Measurements from ENCODE around the gene PLCB3.

Gene PLCB3

DNA sequence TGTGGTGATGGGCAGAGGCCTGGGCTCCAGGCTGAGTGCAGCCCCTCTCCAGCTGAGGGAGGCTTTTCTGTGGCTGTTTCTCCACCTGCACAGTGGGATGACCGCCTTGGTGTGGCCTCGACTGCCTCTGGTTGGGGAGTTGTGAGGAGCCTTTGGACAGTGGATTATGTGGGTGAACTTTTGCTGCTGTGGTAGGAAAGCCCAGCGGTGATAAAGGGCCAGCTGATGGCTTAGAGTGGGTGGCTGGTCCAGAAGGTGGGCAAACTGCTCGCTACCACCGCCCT is 52.6 kb downstream of the PLCB3 start:
- Histone ChIP-seq H3K27ac (ENCODE audit: low read length) (peak overlapping the region; percentile 93), H3K9me3 (ENCODE audit: insufficient read depth, low read length) (no peaks in the 10 kb centered on the region), H3K27me3 (ENCODE audit: low read depth, low read length) (no peaks in the 10 kb centered on the region), H3K4me2 (ENCODE audit: low read length) (peak overlapping the region; percentile 86), H3K79me2 (ENCODE audit: low read length) (peaks cover 26% of the 10 kb centered on the region), H3K4me3 (ENCODE audit: low read length) (peak overlapping the region; percentile 91), H3K4me1 (ENCODE audit: low read length) (peaks cover 22% of the 10 kb centered on the region), H3K9ac (ENCODE audit: low read length) (peak overlapping the region; percentile 98), H4K20me1 (ENCODE audit: insufficient read depth, low read length) (no peaks in the 10 kb centered on the region), H2AFZ (ENCODE audit: low read depth, low read length) (no peak overlapping the region), H3K36me3 (replicated peaks; ENCODE audit: low read depth, low read length) (no peaks in the 10 kb centered on the region)
- no peak for TF ChIP-seq EZH2phosphoT487 (IDR thresholded peaks at IDR 0.05; ENCODE audit: low read depth)
- TF ChIP-seq, protein P1, sequence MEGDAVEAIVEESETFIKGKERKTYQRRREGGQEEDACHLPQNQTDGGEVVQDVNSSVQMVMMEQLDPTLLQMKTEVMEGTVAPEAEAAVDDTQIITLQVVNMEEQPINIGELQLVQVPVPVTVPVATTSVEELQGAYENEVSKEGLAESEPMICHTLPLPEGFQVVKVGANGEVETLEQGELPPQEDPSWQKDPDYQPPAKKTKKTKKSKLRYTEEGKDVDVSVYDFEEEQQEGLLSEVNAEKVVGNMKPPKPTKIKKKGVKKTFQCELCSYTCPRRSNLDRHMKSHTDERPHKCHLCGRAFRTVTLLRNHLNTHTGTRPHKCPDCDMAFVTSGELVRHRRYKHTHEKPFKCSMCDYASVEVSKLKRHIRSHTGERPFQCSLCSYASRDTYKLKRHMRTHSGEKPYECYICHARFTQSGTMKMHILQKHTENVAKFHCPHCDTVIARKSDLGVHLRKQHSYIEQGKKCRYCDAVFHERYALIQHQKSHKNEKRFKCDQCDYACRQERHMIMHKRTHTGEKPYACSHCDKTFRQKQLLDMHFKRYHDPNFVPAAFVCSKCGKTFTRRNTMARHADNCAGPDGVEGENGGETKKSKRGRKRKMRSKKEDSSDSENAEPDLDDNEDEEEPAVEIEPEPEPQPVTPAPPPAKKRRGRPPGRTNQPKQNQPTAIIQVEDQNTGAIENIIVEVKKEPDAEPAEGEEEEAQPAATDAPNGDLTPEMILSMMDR (IDR thresholded peaks at IDR 0.05; ENCODE audit: low read depth, low read length) = no peak

DNA sequence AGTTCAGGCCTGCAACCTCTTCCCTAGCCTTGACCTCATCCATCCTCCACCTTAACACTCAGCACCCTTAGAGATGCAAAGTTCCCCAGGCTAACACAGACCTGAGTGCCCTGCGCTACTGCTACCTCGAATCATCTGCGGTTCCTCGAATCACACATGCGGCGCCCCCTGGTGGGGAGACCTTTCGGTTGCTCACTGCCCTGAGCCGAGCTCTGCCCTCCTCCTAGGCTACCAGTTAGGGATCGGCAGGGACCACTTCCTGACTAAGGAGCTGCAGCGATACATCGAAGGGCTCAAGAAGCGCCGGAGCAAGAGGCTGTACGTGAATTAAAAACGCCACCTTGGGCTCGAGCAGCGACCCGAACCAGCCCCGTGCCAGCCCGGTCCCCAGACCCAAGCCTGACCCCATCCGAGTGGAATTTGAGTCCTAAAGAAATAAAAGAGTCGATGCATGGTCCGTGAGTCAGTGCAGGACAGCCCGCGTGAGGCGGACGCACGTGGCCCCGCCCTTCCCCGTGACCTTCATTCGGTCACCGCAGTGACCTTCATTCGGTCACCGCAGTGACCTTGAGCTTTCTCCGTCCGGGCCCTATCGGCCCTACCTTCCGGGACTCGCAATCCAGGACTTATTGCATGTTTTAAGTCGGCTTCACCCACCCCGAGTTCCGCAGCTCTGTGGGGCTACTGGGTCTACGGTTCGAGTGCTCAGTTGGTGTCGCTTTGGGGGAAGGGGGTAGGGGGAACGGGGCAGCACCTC is 53.2 kb downstream of the PLCB3 start:
- Histone ChIP-seq H3K9me3 (ENCODE audit: insufficient read depth, low read length) (no peaks in the 10 kb centered on the region), H3K27me3 (ENCODE audit: low read depth, low read length) (no peaks in the 10 kb centered on the region), H3K79me2 (ENCODE audit: low read length) (peaks cover 26% of the 10 kb centered on the region), H3K4me3 (ENCODE audit: low read length) (peak overlapping the region; percentile 91), H3K36me3 (replicated peaks; ENCODE audit: low read depth, low read length) (no peaks in the 10 kb centered on the region), H4K20me1 (ENCODE audit: insufficient read depth, low read length) (no peaks in the 10 kb centered on the region), H3K4me2 (ENCODE audit: low read length) (peak overlapping the region; percentile 86), H3K9ac (ENCODE audit: low read length) (peak overlapping the region; percentile 98), H3K4me1 (ENCODE audit: low read length) (peaks cover 22% of the 10 kb centered on the region), H2AFZ (ENCODE audit: low read depth, low read length) (peak overlapping the region; percentile 73), H3K27ac (ENCODE audit: low read length) (peak overlapping the region; percentile 93)
- TF ChIP-seq, protein P1 (IDR thresholded peaks at IDR 0.05; ENCODE audit: low read depth, low read length) = peak; percentile 97
- TF ChIP-seq EZH2phosphoT487 (IDR thresholded peaks at IDR 0.05; ENCODE audit: low read depth) = no peak

DNA sequence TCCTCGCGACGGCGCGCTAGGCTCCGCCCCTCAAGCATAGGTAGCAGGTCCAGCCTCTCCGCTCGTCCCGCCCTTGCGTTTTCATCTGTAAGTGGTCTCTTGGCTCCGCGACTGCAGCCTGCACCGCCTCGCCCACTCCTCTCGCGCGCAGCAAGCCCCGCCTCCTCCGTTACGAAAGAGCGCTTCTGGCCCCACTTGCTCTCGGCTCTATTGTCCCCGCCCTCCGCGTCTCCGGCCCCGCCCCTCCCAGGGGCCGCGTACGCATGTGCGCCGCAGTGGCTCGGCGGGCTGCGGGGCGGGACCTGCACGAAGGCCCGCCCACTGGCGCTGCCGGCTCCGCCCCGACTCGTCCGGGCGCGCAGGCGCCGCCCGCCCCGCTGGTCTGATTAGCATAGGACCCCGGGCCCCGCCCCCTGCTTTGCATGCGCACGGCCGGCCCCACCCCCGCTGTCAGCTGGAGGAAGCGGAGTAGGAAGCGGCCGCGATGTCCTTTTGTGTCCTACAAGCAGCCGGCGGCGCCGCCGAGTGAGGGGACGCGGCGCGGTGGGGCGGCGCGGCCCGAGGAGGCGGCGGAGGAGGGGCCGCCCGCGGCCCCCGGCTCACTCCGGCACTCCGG is 53.9 kb downstream of the PLCB3 start, which contains the start of gene ESRRA:
Gene ESRRA (plus strand): TSS at position 450 of the 616 bp plus-strand sequence. CDS start 1,656 bp downstream, outside the sequence.
- Histone ChIP-seq H3K4me3 (ENCODE audit: low read length) (peak within 1 kb of the TSS; percentile 92), H3K36me3 (replicated peaks; ENCODE audit: low read depth, low read length) (peaks cover 3% of the 10 kb centered on the region), H4K20me1 (ENCODE audit: insufficient read depth, low read length) (no peaks in the 10 kb centered on the region), H3K4me1 (ENCODE audit: low read length) (peaks cover 22% of the 10 kb centered on the region), H3K4me2 (ENCODE audit: low read length) (peak within 1 kb of the TSS; percentile 90), H3K27me3 (ENCODE audit: low read depth, low read length) (no peaks in the 10 kb centered on the region), H3K79me2 (ENCODE audit: low read length) (peaks cover 32% of the 10 kb centered on the region), H3K9ac (ENCODE audit: low read length) (peak within 1 kb of the TSS; percentile 98), H2AFZ (ENCODE audit: low read depth, low read length) (peak within 1 kb of the TSS; percentile 73), H3K27ac (ENCODE audit: low read length) (peak within 1 kb of the TSS; percentile 93), H3K9me3 (ENCODE audit: insufficient read depth, low read length) (no peaks in the 10 kb centered on the region)
- TF ChIP-seq, protein P1 (IDR thresholded peaks at IDR 0.05; ENCODE audit: low read depth, low read length) = no peak
- no peak for TF ChIP-seq EZH2phosphoT487 (IDR thresholded peaks at IDR 0.05; ENCODE audit: low read depth)

Measured in OCI-LY3 (cell line).